Lower leg skin (tissue), 4 donors: ENCODE measurements around the gene NRTN. TPM values are rescaled to one million over a fixed set of nuclear protein-coding genes. Genes with fewer than 3 reads are reported as not detected.

Source experiments
- DNase-seq, 2 donors: peaks; one replicate each; pipeline ENCODE4 v3.0.0-alpha.2; 2019; ENCODE audit warnings: low spot score in 2 of 2
- H3K4me3 ChIP-seq: fragments of 200-600 bp; sonication (generic); 2 replicates; pipeline ENCODE4 v1.5.1; 2017; ENCODE audit warnings: mild to moderate bottlenecking, low read depth; ENCODE audit not compliant: poor library complexity, severe bottlenecking
- POLR2A ChIP-seq, 2 donors: fragments of 450-650 bp; IDR thresholded peaks; one replicate each; pipeline ENCODE4 v1.6.1; 2016 to 2017; ENCODE audit warnings: antibody characterized with exemption in 2 of 2, mild to moderate bottlenecking in 1 of 2, moderate library complexity in 1 of 2
- WGBS, 2 donors: methylation state at CpG; one replicate each; pipeline ENCODE4 v1.1.5; 2018; 5-methylcytosine and 5-hydroxymethylcytosine counted together
- intact Hi-C: fragments of 100-400 bp; cut with DNase I; formaldehyde crosslinking; loops from one replicate; pipeline ENCODE4 v1.15.0; 2023; ENCODE audit warnings: low total_unique reads
- total RNA-seq, 4 donors: library from RNA; depleted of rRNA; stranded (reverse); fragments of >200 nt; gene quantifications; one replicate each; pipeline ENCODE4 v1.1.0, GENCODE V29; 2016
- TF ChIP-seq, protein P1 (sequence below), 3 donors: fragments of 450-650 bp; IDR thresholded peaks; one replicate each; pipeline ENCODE4 v1.5.1; 2016; ENCODE audit warnings: antibody characterized with exemption in 3 of 3, mild to moderate bottlenecking in 3 of 3, moderate library complexity in 2 of 3

Gene NRTN, protein sequence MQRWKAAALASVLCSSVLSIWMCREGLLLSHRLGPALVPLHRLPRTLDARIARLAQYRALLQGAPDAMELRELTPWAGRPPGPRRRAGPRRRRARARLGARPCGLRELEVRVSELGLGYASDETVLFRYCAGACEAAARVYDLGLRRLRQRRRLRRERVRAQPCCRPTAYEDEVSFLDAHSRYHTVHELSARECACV
- total RNA-seq = 1 to 10 TPM; 6.5 to 7.9 (median 7.2) TPM

DNA sequence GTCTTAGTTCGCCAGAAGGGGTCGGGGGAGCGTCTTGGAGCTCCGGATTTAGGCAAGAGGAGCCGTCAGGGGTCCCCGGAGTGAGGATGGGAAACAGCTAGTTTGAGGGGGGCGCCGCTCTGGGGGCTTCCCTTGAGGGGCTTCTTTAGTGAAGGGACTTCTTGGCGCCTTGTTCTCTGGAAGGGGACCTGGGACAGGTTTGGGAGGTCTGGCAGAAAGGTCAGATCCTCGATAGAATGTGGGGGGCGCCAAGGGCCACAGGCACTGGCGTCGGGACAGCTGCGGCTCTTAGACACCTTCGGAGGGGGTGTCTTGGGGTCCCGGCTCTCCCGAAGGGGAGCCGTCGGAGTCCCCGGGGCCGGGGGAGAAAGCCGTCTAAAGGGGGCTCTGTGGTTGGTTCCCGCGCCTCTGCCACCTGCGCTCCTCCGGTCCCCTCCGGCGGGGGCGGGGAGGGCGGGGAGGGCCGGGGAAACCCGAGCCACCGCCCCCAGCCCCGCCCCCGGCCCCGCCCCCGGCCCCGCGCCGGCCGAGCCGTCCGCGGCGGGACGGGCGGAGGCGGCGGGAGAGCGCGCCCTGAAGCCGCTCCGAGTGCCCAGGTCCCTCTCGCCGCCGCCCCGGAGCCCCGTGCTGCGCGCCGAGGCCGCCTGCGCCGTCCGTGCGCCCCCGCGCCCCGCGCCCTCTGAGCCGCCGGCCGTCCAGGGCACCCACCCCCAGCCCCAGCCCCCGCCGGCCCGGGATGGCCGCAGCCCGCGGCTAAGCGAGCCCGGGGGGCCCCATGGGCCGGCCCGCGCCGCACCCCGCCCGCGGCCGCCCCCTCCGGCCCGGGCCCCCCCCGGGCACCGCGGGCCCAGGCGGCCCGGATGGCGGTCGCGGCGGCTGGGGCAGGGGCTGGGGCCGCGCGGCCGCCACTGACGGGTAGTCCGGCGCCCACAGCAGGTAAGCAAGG, at the start of gene NRTN:
TSS of gene NRTN (plus strand) at position 552 of the 946 bp plus-strand sequence. CDS start 19,099 bp downstream, outside the sequence.
- TF ChIP-seq POLR2A (IDR thresholded peaks at IDR 0.05) = no peak
- TF ChIP-seq, protein P1, sequence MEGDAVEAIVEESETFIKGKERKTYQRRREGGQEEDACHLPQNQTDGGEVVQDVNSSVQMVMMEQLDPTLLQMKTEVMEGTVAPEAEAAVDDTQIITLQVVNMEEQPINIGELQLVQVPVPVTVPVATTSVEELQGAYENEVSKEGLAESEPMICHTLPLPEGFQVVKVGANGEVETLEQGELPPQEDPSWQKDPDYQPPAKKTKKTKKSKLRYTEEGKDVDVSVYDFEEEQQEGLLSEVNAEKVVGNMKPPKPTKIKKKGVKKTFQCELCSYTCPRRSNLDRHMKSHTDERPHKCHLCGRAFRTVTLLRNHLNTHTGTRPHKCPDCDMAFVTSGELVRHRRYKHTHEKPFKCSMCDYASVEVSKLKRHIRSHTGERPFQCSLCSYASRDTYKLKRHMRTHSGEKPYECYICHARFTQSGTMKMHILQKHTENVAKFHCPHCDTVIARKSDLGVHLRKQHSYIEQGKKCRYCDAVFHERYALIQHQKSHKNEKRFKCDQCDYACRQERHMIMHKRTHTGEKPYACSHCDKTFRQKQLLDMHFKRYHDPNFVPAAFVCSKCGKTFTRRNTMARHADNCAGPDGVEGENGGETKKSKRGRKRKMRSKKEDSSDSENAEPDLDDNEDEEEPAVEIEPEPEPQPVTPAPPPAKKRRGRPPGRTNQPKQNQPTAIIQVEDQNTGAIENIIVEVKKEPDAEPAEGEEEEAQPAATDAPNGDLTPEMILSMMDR (IDR thresholded peaks at IDR 0.05) = no peak
- WGBS, 2 donors = 2 to 5% methylated on average over 11 to 15 of the region's 107 CpGs
- intact Hi-C loops = loop anchor here (10.0 kb wide), 1 partner anchor 220 kb away; no protein-coding TSS in a partner anchor
- no peak within 1 kb of the TSS for H3K4me3 ChIP-seq
- DNase-seq = peak in 1 of 2 donors; percentile 85

DNA sequence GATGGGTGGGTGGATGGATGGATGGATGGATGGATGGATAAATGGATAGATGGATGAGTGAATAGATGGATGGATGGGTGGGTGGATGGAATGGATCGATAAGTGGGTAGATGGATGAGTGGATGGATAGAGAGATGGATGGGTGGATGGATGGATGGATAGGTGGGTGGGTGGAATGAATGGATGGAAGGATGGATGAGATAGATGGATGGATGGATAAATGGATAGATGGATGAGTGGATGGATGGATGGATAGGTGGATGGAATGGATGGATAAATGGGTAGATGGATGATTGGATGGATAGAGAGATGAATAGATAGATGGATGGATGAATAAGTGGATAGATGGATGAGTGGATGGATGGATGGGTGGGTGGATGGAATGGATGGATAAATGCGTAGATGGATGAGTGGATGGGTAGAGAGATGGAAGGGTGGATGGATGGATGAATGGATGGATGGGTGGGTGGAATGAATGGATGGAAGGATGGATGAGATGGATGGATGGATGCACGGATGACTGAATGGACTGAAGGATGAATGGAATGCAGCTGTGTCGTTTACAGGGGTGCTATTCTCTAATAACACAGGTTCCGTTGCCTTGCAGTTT, 42.2 kb upstream of the NRTN start:
- no peak overlapping the region for H3K4me3 ChIP-seq
- DNase-seq = no peak
- intact Hi-C loops = no loop called here
- TF ChIP-seq, protein P1 (IDR thresholded peaks at IDR 0.05) = peak in 1 of 3 donors; percentile 11
- TF ChIP-seq POLR2A (IDR thresholded peaks at IDR 0.05) = no peak
- WGBS, 2 donors = 88 to 92% methylated on average over 5 of the region's 5 CpGs

DNA sequence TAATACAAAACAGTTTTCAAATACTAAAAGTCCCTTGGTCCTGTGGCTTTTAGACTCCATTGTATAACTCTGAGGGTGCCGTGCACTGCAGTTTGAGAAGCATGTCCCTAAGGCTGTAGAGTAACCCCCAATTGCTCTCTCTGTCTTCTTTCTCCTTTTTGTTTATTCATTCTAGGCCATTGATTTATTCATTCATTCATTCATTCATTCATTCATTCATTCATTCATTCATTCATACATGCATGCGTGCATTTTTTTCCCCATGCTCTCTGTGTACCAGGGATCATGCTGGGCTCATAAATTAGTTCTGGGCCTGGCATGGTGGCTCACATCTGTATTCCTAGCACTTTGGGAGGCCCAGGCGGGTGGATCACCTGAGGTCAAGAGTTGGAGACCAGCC, 39.6 kb upstream of the NRTN start:
- intact Hi-C loops = no loop called here
- DNase-seq = no peak
- 89 to 98% methylated on average over 3 of the region's 3 CpGs for WGBS, 2 donors

DNA sequence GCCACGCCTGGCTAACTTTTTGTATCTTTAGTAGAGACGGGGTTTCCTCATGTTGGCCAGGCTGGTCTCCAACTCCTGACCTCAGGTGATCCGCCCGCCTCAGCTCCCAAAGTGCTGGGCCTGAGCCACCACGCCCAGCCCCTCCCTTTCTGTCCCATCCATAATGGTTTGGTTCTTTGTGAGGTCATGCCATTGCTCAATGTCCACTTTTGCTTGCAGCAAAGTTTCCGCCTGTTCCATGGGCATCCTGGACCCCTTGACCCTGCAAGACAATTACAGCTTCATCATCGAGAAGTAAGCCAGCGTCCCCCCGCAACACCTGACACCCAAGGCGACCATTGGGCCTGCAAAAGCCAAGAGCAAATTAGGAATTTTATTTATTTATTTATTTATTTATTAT, 36.9 kb upstream of the NRTN start:
- DNase-seq = no peak
- H3K4me3 ChIP-seq = no peak overlapping the region
- TF ChIP-seq, protein P1 (IDR thresholded peaks at IDR 0.05) = no peak
- no peak for TF ChIP-seq POLR2A (IDR thresholded peaks at IDR 0.05)
- 90 to 91% methylated on average over 10 of the region's 10 CpGs for WGBS, 2 donors
- intact Hi-C loops = no loop called here

More for the DNA sequence above, 39.6 kb upstream of the NRTN start:
- TF ChIP-seq POLR2A (IDR thresholded peaks at IDR 0.05) = no peak
- TF ChIP-seq, protein P1 (IDR thresholded peaks at IDR 0.05) = no peak
- no peak overlapping the region for H3K4me3 ChIP-seq

DNA sequence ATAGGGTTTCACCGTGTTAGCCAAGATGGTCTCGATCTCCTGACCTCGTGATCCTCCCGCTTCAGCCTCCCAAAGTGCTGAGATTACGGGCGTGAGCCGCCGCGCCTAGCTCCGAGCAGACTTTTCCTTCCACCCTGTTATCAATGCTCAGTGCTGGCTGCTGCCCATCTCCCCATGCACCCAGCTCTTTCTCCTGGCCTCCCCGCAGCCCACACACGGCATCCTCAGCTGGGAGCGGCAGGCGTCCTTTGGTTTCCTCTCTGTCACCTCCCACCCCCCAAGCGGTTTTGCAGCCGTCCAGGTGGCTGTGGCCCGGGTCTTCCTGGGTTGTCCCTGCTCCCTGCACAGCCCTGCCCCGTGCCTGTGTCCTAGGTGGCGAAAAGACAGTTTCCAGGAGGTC, 32.5 kb upstream of the NRTN start:
- no peak overlapping the region for H3K4me3 ChIP-seq
- DNase-seq = no peak
- 77 to 91% methylated on average over 19 of the region's 19 CpGs for WGBS, 2 donors
- intact Hi-C loops = no loop called here
- TF ChIP-seq POLR2A (IDR thresholded peaks at IDR 0.05) = no peak
- TF ChIP-seq, protein P1 (IDR thresholded peaks at IDR 0.05) = no peak
